NCI-H2171 (cell line): ENCODE measurements around the gene GRHL1.
"Not testable (repeated sequence)": the region's sequence is repeated elsewhere in the genome, so short reads cannot be mapped to it uniquely, and the experiment has no call there.

Experiments used
- DNase-seq: peaks from one replicate; lab custom pipeline; 2025; lab: John Stamatoyannopoulos, UW

The GRHL1 gene

GRCh38 chr2:10009811-10010781, 58.6 kb downstream of the GRHL1 start:
- DNase-seq, result no peak

GRCh38 chr2:10010861-10011605, 59.5 kb downstream of the GRHL1 start:
- not testable (repeated sequence) for DNase-seq

GRCh38 chr2:10011606-10012325, 60.3 kb downstream of the GRHL1 start:
- not testable (repeated sequence) for DNase-seq

GRCh38 chr2:10012366-10012962, 61.0 kb downstream of the GRHL1 start:
- not testable (repeated sequence) for DNase-seq

- DNase-seq, result no peak
Measured at GRCh38 chr2:10012963-10013461, 61.5 kb downstream of the GRHL1 start.

- not testable (repeated sequence) for DNase-seq
Measured at GRCh38 chr2:10013651-10014417, 62.3 kb downstream of the GRHL1 start.

- DNase-seq, result no peak
Measured at GRCh38 chr2:10014418-10015190, 63.1 kb downstream of the GRHL1 start.

GRCh38 chr2:10015376-10015989, 64.0 kb downstream of the GRHL1 start:
- DNase-seq, result not testable (repeated sequence)

- DNase-seq, result no peak
Measured at GRCh38 chr2:10016001-10016801, 64.7 kb downstream of the GRHL1 start.

GRCh38 chr2:10016802-10017258, 65.3 kb downstream of the GRHL1 start:
- DNase-seq, result no peak

GRCh38 chr2:10017313-10017941, 65.9 kb downstream of the GRHL1 start:
- no peak for DNase-seq

GRCh38 chr2:10019174-10019573, 67.7 kb downstream of the GRHL1 start:
- no peak for DNase-seq

GRCh38 chr2:10019602-10020400, 68.3 kb downstream of the GRHL1 start:
- DNase-seq, result no peak

- DNase-seq, result no peak
Measured at GRCh38 chr2:10022041-10022421, 70.5 kb downstream of the GRHL1 start.

- DNase-seq, result no peak
Measured at GRCh38 chr2:10022445-10022844, 71.0 kb downstream of the GRHL1 start.

GRCh38 chr2:10022966-10023662, 71.6 kb downstream of the GRHL1 start:
- DNase-seq, result no peak
